BLaER1 (cell line): ENCODE data around the gene FUZ.
A peak's percentile ranks its signal among the peaks of the same experiment; 100 is the strongest.

Experiments
- H3K27ac ChIP-seq: shearing (Covaris generic); formaldehyde crosslinking; 2 replicates; pipeline ENCODE4 v1.8.1; 2022
- H3K27me3 ChIP-seq: shearing (Covaris generic); formaldehyde crosslinking; 2 replicates; pipeline ENCODE4 v1.8.1; 2022
- H3K36me3 ChIP-seq: shearing (Covaris generic); formaldehyde crosslinking; 2 replicates; pipeline ENCODE4 v1.8.1; 2022
- H3K4me1 ChIP-seq: shearing (Covaris generic); formaldehyde crosslinking; 2 replicates; pipeline ENCODE4 v1.8.1; 2022
- H3K4me2 ChIP-seq: shearing (Covaris generic); formaldehyde crosslinking; 2 replicates; pipeline ENCODE4 v1.8.1; 2022
- H3K4me3 ChIP-seq: shearing (Covaris generic); formaldehyde crosslinking; 2 replicates; pipeline ENCODE4 v1.8.1; 2022
- H3K9ac ChIP-seq: shearing (Covaris generic); formaldehyde crosslinking; 2 replicates; pipeline ENCODE4 v1.8.1; 2022
- H3K9me3 ChIP-seq: shearing (Covaris generic); formaldehyde crosslinking; 2 replicates; pipeline ENCODE4 v1.8.1; 2022
- H4K20me1 ChIP-seq: shearing (Covaris generic); formaldehyde crosslinking; 2 replicates; pipeline ENCODE4 v1.8.1; 2022
- Cebpa-rat ChIP-seq: shearing (Covaris generic); IDR thresholded peaks from 2 replicates; pipeline ENCODE4 v1.8.1; 2022

The FUZ gene

GRCh38 chr19:49807904-49808675, 5.0 kb downstream of the FUZ start:
- Histone ChIP-seq H3K9ac (no peak overlapping the region), H3K36me3 (peaks cover 44% of the 10 kb centered on the region), H3K27ac (0 out of 2 replicates have a peak overlapping the region, but pooled peaks have one; percentile 35), H4K20me1 (no peaks in the 10 kb centered on the region), H3K9me3 (no peaks in the 10 kb centered on the region), H3K27me3 (no peaks in the 10 kb centered on the region), H3K4me1 (peaks cover 36% of the 10 kb centered on the region), H3K4me3 (no peak overlapping the region), H3K4me2 (peak overlapping the region; percentile 49)
- TF ChIP-seq Cebpa-rat, result no peak

DNA sequence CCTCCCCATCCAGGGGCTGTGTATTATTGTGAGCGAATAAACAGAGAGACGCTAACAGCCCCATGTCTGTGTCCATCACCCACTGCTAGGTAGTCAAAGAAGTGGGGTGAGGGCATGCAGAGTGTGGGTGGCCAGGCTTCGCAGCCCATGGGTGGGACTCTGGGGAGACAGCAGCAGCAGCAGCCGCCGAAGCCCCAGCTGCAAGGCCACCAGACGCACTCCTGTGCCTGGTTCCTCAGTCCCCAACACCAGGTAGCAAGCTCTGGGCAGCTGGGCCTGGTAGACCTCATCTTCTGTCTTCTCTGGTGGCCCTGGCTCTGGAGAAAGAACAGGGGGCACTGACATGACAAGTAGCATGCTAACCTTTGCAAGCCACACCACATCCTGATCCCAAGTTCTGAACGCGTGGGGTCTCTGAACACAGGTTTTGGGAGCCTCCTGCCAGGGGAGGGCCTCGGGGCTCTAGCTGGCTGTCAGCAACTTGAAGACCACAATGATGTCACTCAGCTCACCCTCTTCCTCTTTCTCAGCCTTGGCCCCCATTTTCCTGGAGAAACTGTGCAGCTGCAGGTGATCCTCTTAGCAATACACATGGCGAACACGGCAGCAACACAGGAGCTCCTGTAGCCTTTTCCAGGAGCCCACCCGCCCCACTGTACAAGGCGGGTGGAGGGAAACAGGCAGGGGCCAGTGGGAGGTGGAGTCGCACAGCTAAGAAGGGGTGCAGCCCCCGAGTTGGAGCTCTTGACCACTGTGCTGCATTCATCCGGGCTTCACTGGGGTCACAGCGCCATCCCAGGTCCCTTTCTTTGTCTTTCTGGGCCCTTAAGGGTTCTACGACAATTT, 5.8 kb downstream of the FUZ start:
- peak overlapping the region; percentile 42 for H3K4me2 ChIP-seq
- H3K27ac ChIP-seq, result peak overlapping the region; percentile 35; the same call in 1 of the 2 replicates
- H3K4me1 ChIP-seq, result peaks cover 35% of the 10 kb centered on the region

GRCh38 chr19:49806620-49806959, 6.5 kb downstream of the FUZ start:
- TF ChIP-seq Cebpa-rat, result no peak

More for the DNA sequence above, 5.8 kb downstream of the FUZ start:
- H4K20me1 ChIP-seq, result no peaks in the 10 kb centered on the region
- H3K36me3 ChIP-seq, result peaks cover 49% of the 10 kb centered on the region
- no peaks in the 10 kb centered on the region for H3K27me3 ChIP-seq
- no peak for TF ChIP-seq Cebpa-rat
- no peak overlapping the region for H3K4me3 ChIP-seq
- no peak overlapping the region for H3K9ac ChIP-seq
- no peaks in the 10 kb centered on the region for H3K9me3 ChIP-seq

GRCh38 chr19:49805822-49806619, 7.1 kb downstream of the FUZ start:
- Histone ChIP-seq H4K20me1 (no peaks in the 10 kb centered on the region), H3K9me3 (no peaks in the 10 kb centered on the region), H3K4me2 (no peak overlapping the region), H3K4me1 (peaks cover 40% of the 10 kb centered on the region), H3K36me3 (peaks cover 58% of the 10 kb centered on the region), H3K27me3 (no peaks in the 10 kb centered on the region), H3K27ac (no peak overlapping the region), H3K9ac (no peak overlapping the region), H3K4me3 (no peak overlapping the region)
- no peak for TF ChIP-seq Cebpa-rat

More at GRCh38 chr19:49806620-49806959, 6.5 kb downstream of the FUZ start:
- H3K4me3 ChIP-seq, result no peak overlapping the region
- H3K4me1 ChIP-seq, result peaks cover 40% of the 10 kb centered on the region
- H4K20me1 ChIP-seq, result no peaks in the 10 kb centered on the region
- no peak overlapping the region for H3K4me2 ChIP-seq
- H3K27ac ChIP-seq, result no peak overlapping the region
- peaks cover 54% of the 10 kb centered on the region for H3K36me3 ChIP-seq
- H3K27me3 ChIP-seq, result no peaks in the 10 kb centered on the region
- H3K9ac ChIP-seq, result no peak overlapping the region
- H3K9me3 ChIP-seq, result no peaks in the 10 kb centered on the region

- no peak overlapping the region for H3K27ac ChIP-seq
- H3K27me3 ChIP-seq, result no peaks in the 10 kb centered on the region
- TF ChIP-seq Cebpa-rat, result no peak
- H3K9me3 ChIP-seq, result no peaks in the 10 kb centered on the region
- H4K20me1 ChIP-seq, result no peaks in the 10 kb centered on the region
- no peak overlapping the region for H3K4me3 ChIP-seq
- peaks cover 30% of the 10 kb centered on the region for H3K4me1 ChIP-seq
- H3K36me3 ChIP-seq, result peaks cover 83% of the 10 kb centered on the region
- no peak overlapping the region for H3K9ac ChIP-seq
- no peak overlapping the region for H3K4me2 ChIP-seq
Measured at GRCh38 chr19:49803529-49803856, 9.6 kb downstream of the FUZ start.

DNA sequence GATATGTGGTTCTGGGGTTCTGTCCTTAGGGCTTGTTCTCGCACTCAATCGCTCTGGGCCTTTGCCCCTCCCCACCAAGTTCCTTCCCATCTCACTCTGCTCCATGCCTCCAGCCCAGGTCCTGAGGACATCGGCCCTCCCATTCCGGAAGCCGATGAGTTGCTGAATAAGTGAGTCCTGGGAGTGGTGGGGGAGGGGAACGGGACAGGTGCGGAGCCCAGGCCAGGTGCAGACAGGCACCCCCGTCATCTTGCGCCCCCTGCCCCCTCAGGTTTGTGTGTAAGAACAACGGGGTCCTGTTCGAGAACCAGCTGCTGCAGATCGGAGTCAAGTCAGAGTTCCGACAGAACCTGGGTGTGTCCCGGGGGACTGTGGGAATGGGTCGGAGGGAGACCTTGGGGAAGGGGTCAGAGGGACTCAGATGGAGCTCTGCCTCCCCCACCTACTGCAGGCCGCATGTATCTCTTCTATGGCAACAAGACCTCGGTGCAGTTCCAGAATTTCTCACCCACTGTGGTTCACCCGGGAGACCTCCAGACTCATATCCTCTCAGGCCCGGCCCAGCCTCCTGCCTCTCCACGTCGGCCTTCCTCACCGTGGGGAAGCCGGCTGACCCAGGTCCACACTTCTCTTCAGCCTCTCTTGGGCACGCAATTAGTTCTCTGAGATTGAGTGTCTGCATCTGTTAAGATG, 10.1 kb downstream of the FUZ start:
- Histone ChIP-seq H3K4me1 (peaks cover 25% of the 10 kb centered on the region), H3K36me3 (peaks cover 89% of the 10 kb centered on the region), H3K9me3 (no peaks in the 10 kb centered on the region), H3K9ac (no peak overlapping the region), H3K27ac (0 out of 2 replicates have a peak overlapping the region, but pooled peaks have one; percentile 35), H4K20me1 (no peaks in the 10 kb centered on the region), H3K4me3 (no peak overlapping the region), H3K27me3 (no peaks in the 10 kb centered on the region), H3K4me2 (peak overlapping the region; percentile 66)
- no peak for TF ChIP-seq Cebpa-rat

- peaks cover 90% of the 10 kb centered on the region for H3K36me3 ChIP-seq
- no peak for TF ChIP-seq Cebpa-rat
- H3K27me3 ChIP-seq, result no peaks in the 10 kb centered on the region
- H3K9me3 ChIP-seq, result no peaks in the 10 kb centered on the region
- peak overlapping the region; percentile 35; the same call in 1 of the 2 replicates for H3K27ac ChIP-seq
- peaks cover 16% of the 10 kb centered on the region for H3K4me1 ChIP-seq
- H3K4me3 ChIP-seq, result no peak overlapping the region
- no peaks in the 10 kb centered on the region for H4K20me1 ChIP-seq
- H3K9ac ChIP-seq, result no peak overlapping the region
- peak overlapping the region; percentile 66 for H3K4me2 ChIP-seq
Measured at GRCh38 chr19:49801966-49802661, 11.0 kb downstream of the FUZ start.

DNA sequence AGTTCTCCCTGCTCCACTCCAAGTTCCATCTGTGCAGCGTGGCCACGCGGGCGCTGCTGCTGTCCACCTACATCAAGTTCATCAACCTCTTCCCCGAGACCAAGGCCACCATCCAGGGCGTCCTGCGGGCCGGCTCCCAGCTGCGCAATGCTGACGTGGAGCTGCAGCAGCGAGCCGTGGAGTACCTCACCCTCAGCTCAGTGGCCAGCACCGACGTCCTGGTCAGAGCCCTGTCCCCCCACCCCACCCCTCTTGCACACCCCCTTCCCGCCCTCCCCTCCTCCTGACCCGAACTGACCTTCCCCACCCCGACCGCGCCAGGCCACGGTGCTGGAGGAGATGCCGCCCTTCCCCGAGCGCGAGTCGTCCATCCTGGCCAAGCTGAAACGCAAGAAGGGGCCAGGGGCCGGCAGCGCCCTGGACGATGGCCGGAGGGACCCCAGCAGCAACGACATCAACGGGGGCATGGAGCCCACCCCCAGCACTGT, 11.6 kb downstream of the FUZ start:
- H4K20me1 ChIP-seq, result no peaks in the 10 kb centered on the region
- peaks cover 14% of the 10 kb centered on the region for H3K4me1 ChIP-seq
- H3K9me3 ChIP-seq, result no peaks in the 10 kb centered on the region
- H3K27me3 ChIP-seq, result no peaks in the 10 kb centered on the region
- TF ChIP-seq Cebpa-rat, result no peak
- peak overlapping the region; percentile 66; the same call in 1 of the 2 replicates for H3K4me2 ChIP-seq
- no peak overlapping the region for H3K9ac ChIP-seq
- H3K27ac ChIP-seq, result no peak overlapping the region
- H3K36me3 ChIP-seq, result peaks cover 93% of the 10 kb centered on the region
- H3K4me3 ChIP-seq, result no peak overlapping the region
